Astrocyte (in vitro differentiated cells and primary cell): ENCODE results near the gene TRIO. TPM values are rescaled to one million over a fixed set of nuclear protein-coding genes. Genes with fewer than 3 reads are reported as not detected.

Experiments used
- DNase-seq: peaks from one replicate; pipeline ENCODE4 v3.0.0-alpha.2; 2010; ENCODE audit warnings: low read depth
- FAIRE-seq: peaks from 2 replicates; lab custom pipeline; 2011; peaks lifted over from hg19 to GRCh38; lab: Jason Lieb, UNC
- H2AFZ ChIP-seq: 2 replicates; pipeline ENCODE4 v1.6.0; 2012; ENCODE audit warnings: low read depth, low read length, inconsistent platforms
- H3K27ac ChIP-seq: 2 replicates; pipeline ENCODE4 v1.5.1; 2011; ENCODE audit warnings: low read depth, low read length, inconsistent platforms
- H3K27me3 ChIP-seq: 2 replicates; pipeline ENCODE4 v1.6.0; 2011; ENCODE audit warnings: low read length, inconsistent platforms; ENCODE audit not compliant: insufficient read depth
- H3K36me3 ChIP-seq: 2 replicates; pipeline ENCODE4 v1.5.1; 2011; ENCODE audit warnings: low read length, inconsistent platforms; ENCODE audit not compliant: insufficient read depth
- H3K4me1 ChIP-seq: 2 replicates; pipeline ENCODE4 v1.5.1; 2011; ENCODE audit warnings: low read length, inconsistent platforms; ENCODE audit not compliant: insufficient read depth
- H3K4me2 ChIP-seq: 2 replicates; pipeline ENCODE4 v1.6.0; 2012; ENCODE audit warnings: low read length, inconsistent platforms
- H3K4me3 ChIP-seq: 2 replicates; pipeline ENCODE4 v1.5.1; 2011; ENCODE audit warnings: low read depth, mild to moderate bottlenecking, low read length, inconsistent platforms; ENCODE audit not compliant: insufficient read depth
- H3K79me2 ChIP-seq: 2 replicates; pipeline ENCODE4 v1.6.0; 2012; ENCODE audit warnings: mild to moderate bottlenecking, low read length, inconsistent platforms; ENCODE audit not compliant: insufficient read depth
- H3K9ac ChIP-seq: 2 replicates; pipeline ENCODE4 v1.6.0; 2012; ENCODE audit warnings: mild to moderate bottlenecking, low read length, inconsistent platforms
- H3K9me3 ChIP-seq: 2 replicates; pipeline ENCODE4 v1.5.1; 2012; ENCODE audit warnings: low read depth, mild to moderate bottlenecking, low read length, inconsistent platforms; ENCODE audit not compliant: insufficient read depth
- H4K20me1 ChIP-seq: 2 replicates; pipeline ENCODE4 v1.6.0; 2012; ENCODE audit warnings: low read length, inconsistent platforms; ENCODE audit not compliant: insufficient read depth
- H3K27ac Mint-ChIP-seq: one replicate; pipeline ENCODE4 v1.8.0; 2021; ENCODE audit warnings: mild to moderate bottlenecking, mixed read lengths; ENCODE audit not compliant: unreplicated experiment
- H3K27me3 Mint-ChIP-seq: one replicate; pipeline ENCODE4 v1.8.0; 2021; ENCODE audit warnings: low read depth, mixed read lengths; ENCODE audit not compliant: unreplicated experiment
- H3K36me3 Mint-ChIP-seq: one replicate; pipeline ENCODE4 v1.8.0; 2021; ENCODE audit warnings: low read depth, mixed read lengths; ENCODE audit not compliant: unreplicated experiment
- H3K4me1 Mint-ChIP-seq: one replicate; pipeline ENCODE4 v1.8.0; 2021; ENCODE audit warnings: low read depth, mixed read lengths; ENCODE audit not compliant: unreplicated experiment
- H3K4me3 Mint-ChIP-seq: one replicate; pipeline ENCODE4 v1.8.0; 2021; ENCODE audit warnings: mild to moderate bottlenecking, moderate library complexity, mixed read lengths; ENCODE audit not compliant: unreplicated experiment
- H3K9me3 Mint-ChIP-seq: one replicate; pipeline ENCODE4 v1.8.0; 2021; ENCODE audit warnings: mild to moderate bottlenecking, mixed read lengths; ENCODE audit not compliant: unreplicated experiment
- EZH2 ChIP-seq: IDR thresholded peaks from 2 replicates; pipeline ENCODE4 v1.6.1; 2012; ENCODE audit warnings: mild to moderate bottlenecking, low read length, inconsistent platforms; ENCODE audit not compliant: insufficient read depth
- total RNA-seq: library from RNA; stranded (reverse); gene quantifications from 2 replicates; pipeline ENCODE4 v1.2.1, GENCODE V29; 2021
- TF ChIP-seq, protein P1 (sequence below): IDR thresholded peaks from 2 replicates; pipeline ENCODE4 v1.5.1; 2011; ENCODE audit warnings: low read depth, mild to moderate bottlenecking, inconsistent platforms, low read length, moderate library complexity; ENCODE audit not compliant: insufficient read depth

Gene TRIO
- total RNA-seq, 1 donor from 2014 or later: 347 TPM

- Histone ChIP-seq H3K79me2 (peaks cover 100% of the 10 kb centered on the region), H3K4me2 (peak overlapping the region; percentile 64), H2AFZ (no peak overlapping the region), H3K4me1 (peaks cover 68% of the 10 kb centered on the region), H3K9me3 (no peaks in the 10 kb centered on the region), H3K27me3 (no peaks in the 10 kb centered on the region), H3K9ac (peak overlapping the region; percentile 1), H3K27ac (peak overlapping the region; percentile 69), H3K4me3 (no peak overlapping the region), H4K20me1 (peaks cover 77% of the 10 kb centered on the region), H3K36me3 (no peaks in the 10 kb centered on the region)
- no peaks in the 10 kb centered on the region for H3K27me3 Mint-ChIP-seq
- H3K4me1 Mint-ChIP-seq: peaks cover 74% of the 10 kb centered on the region
- H3K27ac Mint-ChIP-seq: peak overlapping the region; percentile 37
- no peak for FAIRE-seq
- TF ChIP-seq, protein P1, sequence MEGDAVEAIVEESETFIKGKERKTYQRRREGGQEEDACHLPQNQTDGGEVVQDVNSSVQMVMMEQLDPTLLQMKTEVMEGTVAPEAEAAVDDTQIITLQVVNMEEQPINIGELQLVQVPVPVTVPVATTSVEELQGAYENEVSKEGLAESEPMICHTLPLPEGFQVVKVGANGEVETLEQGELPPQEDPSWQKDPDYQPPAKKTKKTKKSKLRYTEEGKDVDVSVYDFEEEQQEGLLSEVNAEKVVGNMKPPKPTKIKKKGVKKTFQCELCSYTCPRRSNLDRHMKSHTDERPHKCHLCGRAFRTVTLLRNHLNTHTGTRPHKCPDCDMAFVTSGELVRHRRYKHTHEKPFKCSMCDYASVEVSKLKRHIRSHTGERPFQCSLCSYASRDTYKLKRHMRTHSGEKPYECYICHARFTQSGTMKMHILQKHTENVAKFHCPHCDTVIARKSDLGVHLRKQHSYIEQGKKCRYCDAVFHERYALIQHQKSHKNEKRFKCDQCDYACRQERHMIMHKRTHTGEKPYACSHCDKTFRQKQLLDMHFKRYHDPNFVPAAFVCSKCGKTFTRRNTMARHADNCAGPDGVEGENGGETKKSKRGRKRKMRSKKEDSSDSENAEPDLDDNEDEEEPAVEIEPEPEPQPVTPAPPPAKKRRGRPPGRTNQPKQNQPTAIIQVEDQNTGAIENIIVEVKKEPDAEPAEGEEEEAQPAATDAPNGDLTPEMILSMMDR: no peak
- no peak for TF ChIP-seq EZH2
- peak overlapping the region; percentile 52 for H3K4me3 Mint-ChIP-seq
- H3K36me3 Mint-ChIP-seq: peaks cover under 1% of the 10 kb centered on the region
- no peaks in the 10 kb centered on the region for H3K9me3 Mint-ChIP-seq
- DNase-seq: no peak
These were observed 29.1 kb downstream of the TRIO start for GRCh38 chr5:14172149-14172795.

GRCh38 chr5:14173377-14174229 lies 30.5 kb downstream of the TRIO start:
- H2AFZ ChIP-seq: no peak overlapping the region
- no peaks in the 10 kb centered on the region for H3K9me3 ChIP-seq
- no peaks in the 10 kb centered on the region for H3K36me3 ChIP-seq
- peaks cover 1% of the 10 kb centered on the region for H3K36me3 Mint-ChIP-seq
- FAIRE-seq: no peak
- DNase-seq: no peak
- H3K27ac ChIP-seq: peak overlapping the region; percentile 49
- TF ChIP-seq EZH2: no peak
- TF ChIP-seq, protein P1: no peak
- peak overlapping the region; percentile 56 for H3K9ac ChIP-seq
- H3K4me1 Mint-ChIP-seq: peaks cover 74% of the 10 kb centered on the region
- no peak overlapping the region for H3K4me3 ChIP-seq
- H3K9me3 Mint-ChIP-seq: no peaks in the 10 kb centered on the region
- peaks cover 68% of the 10 kb centered on the region for H3K4me1 ChIP-seq
- peak overlapping the region; percentile 67 for H3K27ac Mint-ChIP-seq
- H3K79me2 ChIP-seq: peaks cover 100% of the 10 kb centered on the region
- peaks cover 75% of the 10 kb centered on the region for H4K20me1 ChIP-seq
- H3K4me2 ChIP-seq: peak overlapping the region; percentile 64
- no peaks in the 10 kb centered on the region for H3K27me3 Mint-ChIP-seq
- peak overlapping the region; percentile 50 for H3K4me3 Mint-ChIP-seq
- H3K27me3 ChIP-seq: no peaks in the 10 kb centered on the region
